Spleen (tissue), 7 donors: ENCODE results near the gene ACSS1.

Source experiments
- POLR2A ChIP-seq, 3 donors: fragments of 450-650 bp; IDR thresholded peaks; one replicate each; pipeline ENCODE4 v1.5.1; 2017; ENCODE audit warnings: antibody characterized with exemption in 3 of 3, mild to moderate bottlenecking in 1 of 3
- POLR2AphosphoS5 ChIP-seq, 3 donors: sonication (generic); formaldehyde crosslinking; IDR thresholded peaks; one replicate each; pipeline ENCODE4 v1.5.1; 2017; ENCODE audit warnings: antibody characterized with exemption in 3 of 3
- TF ChIP-seq, protein P1 (sequence below), 11 experiments: fragments of 200-600 bp in 7 of 11; fragments of 450-650 bp in 4 of 11; sonication (generic) in 4 of 11; IDR thresholded peaks in 8 of 11; conservative IDR thresholded peaks in 3 of 11; 1 replicate in 7 of 11; 2 replicates in 4 of 11; pipeline versions ENCODE4 v1.4.0 to v1.8.0; 2016 to 2021; ENCODE audit warnings: antibody characterized with exemption in 11 of 11, inconsistent platforms in 4 of 11, mild to moderate bottlenecking in 1 of 11
- donor health status: DM: no; HTN: no; CAD: no; lungs with moderate emphysema.
- donor health status: DM: no; HTN: no; CAD: no.
- donor health status: DM: no; HTN: no; CAD: no.

DNA sequence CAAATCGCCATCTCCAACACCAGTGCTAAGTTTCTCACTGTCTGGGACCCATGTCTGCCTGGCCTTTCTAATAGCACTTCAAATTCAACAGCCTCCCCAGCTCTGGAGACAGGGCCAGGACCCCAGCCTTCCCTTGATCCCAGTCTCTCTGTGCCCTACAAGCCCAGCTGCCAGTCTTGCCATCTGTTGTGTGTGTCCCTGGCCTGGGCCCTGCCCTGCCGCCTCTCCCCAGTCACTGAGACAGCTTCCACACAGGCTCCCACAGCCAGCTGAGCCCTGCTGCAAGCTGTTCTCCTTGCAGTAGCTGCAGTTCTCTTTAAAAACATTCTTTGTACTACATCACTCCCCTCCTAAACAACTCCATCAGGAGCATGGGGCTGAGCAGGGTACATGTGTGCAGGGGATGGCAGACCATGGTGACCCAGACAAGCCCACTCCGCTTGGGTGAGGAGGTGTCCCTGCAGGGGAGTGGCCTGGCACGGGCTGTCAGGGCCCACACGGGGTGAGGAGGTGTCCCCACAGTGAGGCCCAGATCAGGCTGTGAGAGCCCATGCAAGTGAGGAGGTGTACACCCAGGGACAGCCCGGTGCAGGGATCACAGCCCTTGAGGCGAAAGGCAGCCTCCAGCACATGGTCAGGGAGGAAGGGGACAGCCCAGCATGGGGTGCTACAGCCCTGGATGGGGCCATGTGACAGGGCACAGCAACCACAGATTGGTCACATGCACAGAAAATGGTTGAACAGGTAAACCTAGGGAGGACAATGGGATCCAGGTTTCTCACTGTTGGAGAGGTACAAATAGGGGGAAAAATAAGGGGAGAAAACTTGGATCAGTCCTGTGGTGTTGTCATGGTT, 92.6 kb downstream of the ACSS1 start:
- TF ChIP-seq, protein P1, sequence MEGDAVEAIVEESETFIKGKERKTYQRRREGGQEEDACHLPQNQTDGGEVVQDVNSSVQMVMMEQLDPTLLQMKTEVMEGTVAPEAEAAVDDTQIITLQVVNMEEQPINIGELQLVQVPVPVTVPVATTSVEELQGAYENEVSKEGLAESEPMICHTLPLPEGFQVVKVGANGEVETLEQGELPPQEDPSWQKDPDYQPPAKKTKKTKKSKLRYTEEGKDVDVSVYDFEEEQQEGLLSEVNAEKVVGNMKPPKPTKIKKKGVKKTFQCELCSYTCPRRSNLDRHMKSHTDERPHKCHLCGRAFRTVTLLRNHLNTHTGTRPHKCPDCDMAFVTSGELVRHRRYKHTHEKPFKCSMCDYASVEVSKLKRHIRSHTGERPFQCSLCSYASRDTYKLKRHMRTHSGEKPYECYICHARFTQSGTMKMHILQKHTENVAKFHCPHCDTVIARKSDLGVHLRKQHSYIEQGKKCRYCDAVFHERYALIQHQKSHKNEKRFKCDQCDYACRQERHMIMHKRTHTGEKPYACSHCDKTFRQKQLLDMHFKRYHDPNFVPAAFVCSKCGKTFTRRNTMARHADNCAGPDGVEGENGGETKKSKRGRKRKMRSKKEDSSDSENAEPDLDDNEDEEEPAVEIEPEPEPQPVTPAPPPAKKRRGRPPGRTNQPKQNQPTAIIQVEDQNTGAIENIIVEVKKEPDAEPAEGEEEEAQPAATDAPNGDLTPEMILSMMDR (IDR thresholded peaks at IDR 0.05 in 8 of 11, conservative IDR thresholded peaks at IDR 0.05 in 3 of 11), result no peak
- TF ChIP-seq POLR2AphosphoS5 (IDR thresholded peaks at IDR 0.05) (peak in 1 of 3 donors; percentile 63), POLR2A (IDR thresholded peaks at IDR 0.05) (no peak)
